Smooth muscle cell of the coronary artery (primary cell): ENCODE data around the gene BEX4. TPM values are rescaled to one million over a fixed set of nuclear protein-coding genes. Genes with fewer than 3 reads are reported as not detected.

Experiments
- total RNA-seq: library from RNA; depleted of rRNA; stranded (reverse); fragments of >200 nt; gene quantifications from 2 replicates; pipeline ENCODE4 v1.2.3, GENCODE V29; 2014; ENCODE audit warnings: low replicate concordance

The BEX4 gene, protein sequence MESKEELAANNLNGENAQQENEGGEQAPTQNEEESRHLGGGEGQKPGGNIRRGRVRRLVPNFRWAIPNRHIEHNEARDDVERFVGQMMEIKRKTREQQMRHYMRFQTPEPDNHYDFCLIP
- 4.1 and 19.4 TPM in 2 replicates for total RNA-seq

DNA sequence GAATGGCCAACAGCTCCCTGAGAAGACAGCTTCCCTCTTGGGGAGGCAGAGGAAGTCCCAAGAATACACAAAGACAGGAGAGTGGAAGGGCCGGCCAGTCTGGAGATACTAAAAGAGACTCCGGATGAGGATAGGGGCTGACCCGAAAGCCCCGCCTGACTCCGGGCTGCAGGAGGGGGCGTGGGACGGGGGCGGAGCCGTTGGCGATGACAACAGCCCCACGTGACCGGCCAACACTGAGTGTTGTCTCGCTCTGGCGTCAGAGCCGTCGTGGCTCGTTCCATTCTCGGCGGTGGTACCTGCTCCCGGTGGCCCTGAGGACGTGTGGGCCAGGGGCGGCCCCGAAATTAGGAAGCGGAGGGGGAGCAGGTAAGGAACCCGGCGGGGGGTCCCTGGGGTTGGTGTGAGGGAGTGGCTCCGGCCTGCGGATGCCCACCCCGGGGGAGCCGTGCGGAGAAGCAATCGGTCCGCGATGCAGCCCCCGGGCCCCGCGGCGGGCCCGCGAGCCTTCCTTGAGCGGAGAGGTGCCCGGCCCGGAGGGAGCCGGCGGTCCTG is at the start of gene BEX4:
TSS of gene BEX4 (plus strand) at position 239 of the 555 bp plus-strand sequence. CDS start 1,046 bp downstream, outside the sequence.

GRCh38 chrX:103254921-103255493 is 40.1 kb downstream of the BEX4 start, which contains the start of gene TCEAL8:
Gene TCEAL8, minus strand, starts transcription at chrX:103255155. Its CDS starts 1,176 bp downstream, at chrX:103253979.

Other genes with a start within 250 kb of the BEX4 start
- gene BEX1, start 150.9 kb upstream of the BEX4 start, total RNA-seq: 0.47 and 16.2 TPM in 2 replicates
- gene NXF3, start 122.0 kb upstream of the BEX4 start, total RNA-seq: 0.23 TPM in 1 of 2 replicates, not detected in the other
- 49.6 and 107 TPM in 2 replicates for gene TCEAL8, start 40.0 kb downstream of the BEX4 start, total RNA-seq
- not detected in 2 replicates for gene TCEAL5, start 61.6 kb downstream of the BEX4 start, total RNA-seq
- 0.23 and 2.3 TPM in 2 replicates for gene BEX2, start 95.9 kb downstream of the BEX4 start, total RNA-seq
- gene TCEAL7, start 115.1 kb downstream of the BEX4 start, total RNA-seq: 5.1 and 5.9 TPM in 2 replicates
- gene TCEAL9, start 141.4 kb downstream of the BEX4 start, total RNA-seq: 72.9 and 133 TPM in 2 replicates
- gene BEX3, start 161.4 kb downstream of the BEX4 start, total RNA-seq: 302 and 724 TPM in 2 replicates